ENCODE data around the gene GLO1.

Gene GLO1

DNA sequence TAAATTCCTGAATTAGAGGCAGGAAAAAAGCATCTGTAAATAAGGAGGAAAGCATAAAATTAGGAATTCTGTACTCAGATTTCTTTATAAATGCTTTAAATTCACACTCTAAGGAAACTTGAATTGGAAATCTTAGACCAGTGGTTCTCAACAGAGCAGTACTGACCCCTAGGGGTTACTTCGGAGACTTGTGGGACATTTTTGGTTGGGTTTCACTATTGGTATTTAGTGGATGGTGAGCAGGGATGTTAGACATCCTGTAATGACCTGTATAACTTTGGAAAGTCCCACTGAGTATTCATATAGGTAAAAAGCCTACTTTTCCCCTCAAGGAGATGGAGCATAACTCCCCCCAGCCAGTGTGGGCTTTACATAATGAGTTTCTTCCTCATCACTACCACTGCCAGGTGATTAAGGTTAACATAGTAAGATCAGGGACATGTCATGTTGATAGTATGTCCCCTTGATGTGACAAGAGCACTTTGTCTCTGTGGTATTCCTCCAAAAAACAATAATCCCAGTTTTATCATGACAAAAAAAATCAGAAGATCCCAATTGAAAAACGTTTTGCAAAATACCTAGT lies 31.0 kb downstream of the GLO1 start:
- TF ChIP-seq GATA1 (IDR thresholded peaks at IDR 0.05; ENCODE audit: low read depth, low read length) (no peak), POLR2A (IDR thresholded peaks at IDR 0.05; ENCODE audit: low read length) (no peak)
- DNase-seq: peak; percentile 41 to 62

DNA sequence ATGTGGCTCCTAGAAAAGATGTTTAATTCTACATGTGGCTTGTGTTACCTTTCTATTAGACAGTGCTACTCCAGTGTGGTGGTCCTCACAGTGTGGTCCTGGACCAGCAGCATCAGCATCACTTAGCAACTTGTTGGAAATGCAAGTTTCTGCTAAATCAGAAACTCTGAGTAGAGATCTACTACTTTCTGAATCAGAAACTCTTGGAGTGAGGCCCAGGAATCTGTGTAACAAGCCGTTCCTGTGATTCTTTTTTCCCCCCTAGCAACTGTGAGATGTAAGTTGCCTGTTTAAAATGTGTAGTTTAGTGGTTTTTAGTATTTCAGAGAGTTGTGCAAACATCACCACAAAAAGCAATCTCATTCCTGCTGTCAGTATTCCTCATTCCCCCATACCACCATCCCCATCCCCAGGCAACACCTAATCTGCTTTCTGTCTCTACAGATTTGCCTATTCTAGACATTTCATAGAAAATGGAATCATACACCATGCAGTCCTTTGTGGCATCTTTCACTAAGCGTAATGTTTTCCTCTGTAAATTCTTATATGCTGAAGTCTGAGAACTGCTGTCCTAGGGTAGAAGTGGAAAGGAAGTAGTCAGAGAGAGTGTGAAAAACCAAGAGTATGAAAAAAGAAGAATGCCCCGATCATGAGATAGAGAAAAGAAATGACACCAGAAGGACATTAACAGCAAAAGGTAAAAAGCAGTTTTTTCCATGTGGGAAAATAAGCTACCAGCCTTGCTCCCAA lies 44.4 kb downstream of the GLO1 start:
- TF ChIP-seq GATA1 (IDR thresholded peaks at IDR 0.05; ENCODE audit: low read depth, low read length): no peak
- TF ChIP-seq POLR2A (IDR thresholded peaks at IDR 0.05; ENCODE audit: low read length): no peak
- no peak for DNase-seq

DNA sequence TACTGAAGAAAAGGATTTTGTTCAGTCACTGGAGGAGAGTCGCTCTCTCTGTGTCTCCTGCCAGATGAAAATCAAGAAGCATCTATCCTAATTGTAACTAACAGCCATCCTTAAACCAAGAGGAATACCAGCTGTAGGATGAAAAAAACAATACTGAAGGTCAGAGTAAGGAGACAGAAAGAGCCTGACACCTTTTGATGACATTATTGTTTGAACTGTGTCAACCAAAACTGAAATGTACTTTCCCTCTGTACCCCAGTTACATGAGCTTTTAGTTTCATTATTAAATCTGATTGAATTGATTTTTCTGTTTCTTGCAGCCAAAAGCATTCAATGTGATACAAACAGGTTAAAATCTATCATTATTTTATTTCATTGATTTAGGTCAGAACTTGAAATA lies 46.0 kb downstream of the GLO1 start:
- TF ChIP-seq GATA1 (IDR thresholded peaks at IDR 0.05; ENCODE audit: low read depth, low read length) (no peak), POLR2A (IDR thresholded peaks at IDR 0.05; ENCODE audit: low read length) (no peak)
- DNase-seq: no peak

DNA sequence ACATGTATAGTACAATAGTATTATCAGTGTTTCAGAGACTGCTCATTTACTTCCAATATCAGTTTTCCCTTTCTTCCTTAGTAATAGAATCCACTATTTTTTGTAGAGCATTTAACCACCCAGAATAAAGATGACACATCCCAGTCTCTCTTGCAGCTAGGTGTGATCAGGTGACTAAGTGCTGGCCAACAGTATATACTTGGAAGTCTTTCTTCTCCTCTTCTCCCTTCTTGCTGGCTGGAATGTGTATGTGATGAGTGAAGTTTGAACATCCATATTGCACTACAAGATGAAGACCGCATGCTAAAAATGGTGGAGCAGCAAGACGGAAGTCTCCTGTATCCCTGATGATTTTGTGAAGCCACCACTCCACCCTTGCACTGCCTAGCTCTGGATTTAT lies 48.7 kb downstream of the GLO1 start:
- DNase-seq: no peak
- no peak for TF ChIP-seq POLR2A (IDR thresholded peaks at IDR 0.05; ENCODE audit: low read length)
- TF ChIP-seq GATA1 (IDR thresholded peaks at IDR 0.05; ENCODE audit: low read depth, low read length): no peak

DNA sequence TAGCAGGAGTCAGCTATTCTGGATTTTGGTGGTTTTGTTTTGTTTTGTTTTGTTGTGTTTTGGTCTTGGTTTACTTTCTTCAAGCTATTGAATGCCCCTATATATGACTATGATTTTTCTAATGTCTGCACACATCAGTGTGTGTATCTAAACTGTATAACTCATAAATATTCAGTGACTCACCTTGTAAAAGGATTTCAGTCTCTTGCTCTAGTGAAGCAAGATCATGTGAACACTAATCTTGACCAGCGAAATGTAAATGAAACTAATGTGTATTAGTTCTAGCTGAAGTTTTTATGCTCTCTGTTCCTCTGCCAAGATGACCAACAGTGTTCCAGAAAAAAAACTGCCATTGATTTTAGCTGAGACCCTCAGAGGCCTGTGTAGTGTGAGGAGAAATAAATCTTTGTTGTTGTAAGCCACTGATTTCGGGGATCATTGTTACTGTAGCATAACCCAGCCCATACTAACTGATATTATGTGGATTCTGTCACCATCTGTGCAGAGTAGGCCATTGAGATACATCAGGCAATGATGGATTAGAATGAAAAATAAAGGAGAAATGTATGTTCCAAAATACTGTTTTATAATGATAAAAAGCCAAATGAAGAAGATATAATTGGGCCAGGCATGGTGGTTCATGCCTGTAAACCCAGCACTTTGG lies 51.7 kb downstream of the GLO1 start:
- TF ChIP-seq POLR2A (IDR thresholded peaks at IDR 0.05; ENCODE audit: low read length) (no peak), GATA1 (IDR thresholded peaks at IDR 0.05; ENCODE audit: low read depth, low read length) (no peak)
- no peak for DNase-seq

DNA sequence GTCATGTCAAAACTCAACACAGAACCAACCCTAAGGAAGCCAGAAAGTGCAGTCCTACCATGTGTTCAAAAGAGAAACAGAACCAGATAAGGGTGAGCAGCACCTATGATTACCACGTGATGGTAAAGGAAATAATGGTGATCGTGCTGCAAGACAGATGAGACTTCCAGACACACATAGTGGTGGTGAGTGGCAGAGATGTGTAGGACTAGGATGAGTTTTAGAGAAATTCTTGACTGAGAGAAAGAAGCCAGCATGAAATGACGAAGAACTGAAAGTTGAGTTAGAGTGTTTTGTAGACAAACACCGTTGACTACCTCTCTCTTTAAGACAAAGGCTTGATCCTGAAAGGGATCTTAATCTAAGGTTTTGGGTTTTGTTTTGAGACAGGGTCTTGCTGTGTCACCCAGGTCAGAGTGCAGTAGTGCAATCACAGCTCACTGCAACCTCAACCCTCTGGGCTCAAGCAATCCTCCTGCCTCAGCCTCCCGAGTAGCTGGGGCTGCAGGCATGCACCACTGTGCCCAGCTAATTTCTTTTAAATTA lies 52.7 kb downstream of the GLO1 start:
- no peak for DNase-seq

DNA sequence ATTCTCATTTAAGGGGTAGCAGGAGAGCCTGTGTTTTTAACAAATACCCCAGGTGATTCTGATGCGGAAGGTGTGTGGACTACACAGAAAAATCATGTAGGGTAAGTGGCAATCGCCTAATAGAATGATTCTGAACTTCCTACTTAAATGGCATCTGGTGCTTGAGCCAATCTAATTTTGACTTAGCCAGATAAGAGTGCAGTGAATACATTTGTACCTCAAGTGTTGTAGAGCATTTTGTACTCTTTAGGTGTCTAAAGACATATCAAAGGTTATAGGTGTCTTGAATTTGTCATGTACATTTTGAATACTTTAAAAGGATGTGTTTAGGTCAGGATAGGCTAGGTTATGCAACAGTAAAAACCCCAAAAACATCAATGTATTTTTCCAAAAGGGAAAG lies 53.2 kb downstream of the GLO1 start:
- no peak for TF ChIP-seq GATA1 (IDR thresholded peaks at IDR 0.05; ENCODE audit: low read depth, low read length)
- no peak for TF ChIP-seq POLR2A (IDR thresholded peaks at IDR 0.05; ENCODE audit: low read length)
- no peak for DNase-seq

More for the DNA sequence above, 52.7 kb downstream of the GLO1 start:
- TF ChIP-seq POLR2A (IDR thresholded peaks at IDR 0.05; ENCODE audit: low read length) (no peak), GATA1 (IDR thresholded peaks at IDR 0.05; ENCODE audit: low read depth, low read length) (no peak)

DNA sequence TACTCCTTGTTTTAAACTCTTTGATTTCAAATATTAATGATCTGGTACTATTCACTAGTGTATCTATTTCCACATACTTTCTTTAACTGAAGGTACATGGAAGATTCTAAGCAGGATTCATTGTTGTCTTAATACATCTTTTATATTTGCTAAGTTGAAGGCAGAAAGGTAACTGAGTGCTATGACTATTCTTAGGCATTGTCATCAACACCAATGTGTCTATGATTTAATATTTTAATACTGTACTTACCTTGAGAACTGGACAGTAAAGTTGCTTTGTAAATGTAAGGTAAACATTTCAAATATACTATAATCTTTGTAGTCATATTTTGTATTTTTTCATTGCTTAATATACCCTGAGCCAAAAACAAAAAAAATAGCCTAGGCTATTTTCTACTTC lies 54.3 kb downstream of the GLO1 start:
- DNase-seq: no peak
- TF ChIP-seq POLR2A (IDR thresholded peaks at IDR 0.05; ENCODE audit: low read length): no peak
- TF ChIP-seq GATA1 (IDR thresholded peaks at IDR 0.05; ENCODE audit: low read depth, low read length): no peak

DNA sequence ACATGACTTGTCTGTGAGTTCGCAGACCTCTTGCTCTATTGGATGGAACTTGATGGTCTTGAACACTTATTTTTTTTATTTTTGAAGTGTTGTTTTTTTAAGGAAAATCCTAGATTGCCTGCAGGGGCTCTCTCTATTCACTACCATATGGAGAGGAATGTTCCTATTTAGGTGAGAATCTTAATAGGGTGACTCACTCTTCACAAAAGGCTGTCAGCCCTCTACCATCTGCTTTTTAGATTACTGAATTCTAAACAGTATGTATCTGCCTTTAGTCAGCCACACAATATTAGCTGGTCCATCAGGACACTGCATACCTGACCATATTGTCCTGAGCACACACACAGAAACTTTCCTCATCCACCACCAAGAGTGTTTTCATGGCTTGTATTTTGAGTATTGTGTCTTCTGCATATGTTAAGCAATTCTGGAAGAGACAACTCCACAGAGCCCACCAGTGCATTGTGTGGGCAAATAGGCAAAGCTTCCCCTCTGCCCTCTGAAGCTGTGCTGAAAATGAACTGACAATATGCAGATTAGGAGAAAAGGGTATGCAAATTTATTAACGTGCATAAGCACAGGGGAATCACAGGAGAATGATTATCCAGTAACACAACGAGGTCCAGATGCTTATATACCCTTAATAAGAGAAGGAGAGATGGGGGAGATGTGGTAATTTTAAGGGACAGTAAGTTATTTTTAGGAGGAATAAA lies 56.6 kb downstream of the GLO1 start:
- DNase-seq: no peak
- TF ChIP-seq GATA1 (IDR thresholded peaks at IDR 0.05; ENCODE audit: low read depth, low read length): no peak
- TF ChIP-seq POLR2A (IDR thresholded peaks at IDR 0.05; ENCODE audit: low read length): no peak

DNA sequence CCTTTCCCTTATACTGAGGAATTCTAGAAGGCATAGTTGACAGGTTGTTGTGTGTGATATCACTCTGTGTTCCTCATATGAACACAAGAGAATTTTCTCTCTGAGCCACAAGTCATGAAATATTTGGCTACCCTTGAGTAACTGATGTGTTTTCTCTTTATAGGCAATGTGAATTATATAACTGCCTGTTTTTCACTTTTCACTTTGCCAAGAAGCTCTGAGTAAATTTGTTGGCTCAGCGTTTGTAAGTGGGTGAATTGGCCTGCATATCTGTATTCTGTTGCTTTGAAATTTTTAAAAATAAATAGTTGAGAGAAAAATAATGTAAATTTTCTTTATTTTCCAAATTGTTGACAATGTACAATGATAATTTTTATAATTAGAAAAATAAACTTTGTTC lies 58.0 kb downstream of the GLO1 start:
- DNase-seq: no peak
- TF ChIP-seq POLR2A (IDR thresholded peaks at IDR 0.05; ENCODE audit: low read length): no peak
- no peak for TF ChIP-seq GATA1 (IDR thresholded peaks at IDR 0.05; ENCODE audit: low read depth, low read length)

DNA sequence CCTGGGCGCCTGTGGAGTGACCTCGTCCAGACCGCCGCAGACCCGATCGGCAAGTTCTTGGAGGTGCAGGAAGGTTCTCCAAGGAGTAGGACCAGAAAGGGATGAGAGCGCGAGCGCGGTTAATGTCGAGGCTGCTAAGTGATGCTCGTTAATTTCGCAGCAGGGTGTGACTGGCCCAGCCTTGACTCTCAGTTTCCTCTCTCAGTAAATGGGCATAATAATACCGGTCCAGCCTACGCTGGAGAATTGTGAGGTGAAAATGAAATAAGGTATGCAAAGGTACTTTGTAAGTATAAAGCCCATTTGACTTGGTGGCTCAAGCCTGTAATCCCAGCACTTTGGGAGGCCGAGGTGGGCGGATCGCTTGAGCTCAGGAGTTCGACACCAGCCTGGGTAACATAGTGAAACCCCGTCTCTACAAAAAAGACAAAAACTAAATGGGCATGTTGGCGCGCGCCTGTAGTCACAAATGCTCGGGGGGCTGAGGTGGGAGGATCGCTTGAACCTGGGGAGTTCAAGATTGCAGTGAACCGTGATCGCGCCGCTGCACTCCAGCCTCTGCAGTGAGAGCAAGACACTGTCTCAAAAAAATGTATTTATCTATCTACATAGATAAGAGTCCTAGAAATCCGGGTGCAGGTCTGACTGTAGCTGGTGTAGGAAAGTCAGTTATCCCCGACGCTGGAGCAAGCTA lies 62.6 kb downstream of the GLO1 start:
- DNase-seq: no peak
- TF ChIP-seq GATA1 (IDR thresholded peaks at IDR 0.05; ENCODE audit: low read depth, low read length): no peak
- peak; percentile 5 for TF ChIP-seq POLR2A (IDR thresholded peaks at IDR 0.05; ENCODE audit: low read length)

DNA sequence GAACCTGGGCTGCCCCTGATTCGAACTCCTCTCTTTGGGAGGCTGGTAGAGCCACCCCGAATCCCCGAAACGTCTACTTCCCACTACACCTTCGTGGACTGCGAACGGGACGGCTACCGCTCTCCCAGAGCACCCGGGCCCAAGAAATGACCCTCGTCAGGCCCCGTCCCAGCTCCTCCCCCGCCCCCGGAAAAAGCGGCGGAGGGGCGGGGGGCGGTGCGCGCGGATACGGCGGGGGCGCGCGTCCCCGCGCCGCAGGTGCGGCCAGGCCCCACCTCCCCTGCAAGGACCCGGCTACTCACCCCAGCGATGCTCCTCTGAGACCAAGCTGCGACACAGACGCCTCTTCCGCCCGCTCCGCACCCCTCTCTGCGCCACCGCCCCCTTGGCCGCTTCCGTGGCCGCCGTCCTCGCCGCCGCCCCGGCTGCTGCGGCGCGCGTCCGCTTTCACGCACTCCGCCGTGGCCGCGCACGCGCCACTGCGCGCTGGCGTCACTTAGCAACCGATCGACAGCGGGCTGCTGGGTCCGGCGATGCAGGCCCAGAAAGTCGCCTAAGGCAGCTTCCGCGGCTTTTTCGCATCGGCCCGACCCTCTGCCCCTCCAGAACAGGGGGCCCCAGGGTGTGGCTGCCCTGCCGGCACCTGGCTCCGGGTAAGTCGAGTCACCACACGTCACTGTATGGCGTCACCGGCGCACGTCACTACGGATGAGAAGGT lies 63.3 kb downstream of the GLO1 start, which contains the start of gene BTBD9:
Gene BTBD9 (minus strand): TSS at position 432 of the 718 bp plus-strand sequence.
- DNase-seq: peak; percentile 85 to 86
- TF ChIP-seq GATA1 (IDR thresholded peaks at IDR 0.05; ENCODE audit: low read depth, low read length) (no peak), POLR2A (IDR thresholded peaks at IDR 0.05; ENCODE audit: low read length) (peak; percentile 34)

All from erythroblast (primary cell).